ENCODE results near the gene OR52J3.

OR52J3 gene

DNA sequence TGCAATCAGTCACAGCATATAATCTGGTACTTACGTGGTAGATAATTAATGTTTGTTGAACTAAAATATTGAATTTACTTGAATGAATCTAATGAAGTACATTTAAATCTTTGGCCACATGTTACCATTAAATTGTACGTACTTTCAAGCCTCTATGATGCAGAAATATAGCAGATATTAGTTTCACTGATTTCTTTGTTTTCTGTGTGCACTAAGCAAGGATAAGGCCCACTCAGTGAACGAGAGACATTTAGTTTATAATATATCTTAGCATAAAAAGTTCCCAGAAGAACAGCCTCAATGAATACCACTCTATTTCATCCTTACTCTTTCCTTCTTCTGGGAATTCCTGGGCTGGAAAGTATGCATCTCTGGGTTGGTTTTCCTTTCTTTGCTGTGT lies 22.9 kb downstream of the OR52J3 start, which contains the start of gene OR52E1:
Gene OR52E1, plus strand, starts transcription at position 301 of the 400 bp plus-strand sequence.
- Mint-ChIP-seq H3K4me1 (no peaks in the 10 kb centered on the region), H3K4me3 (no peak within 1 kb of the TSS), H3K9me3 (no peaks in the 10 kb centered on the region), H3K36me3 (no peaks in the 10 kb centered on the region), H3K27me3 (peaks cover 3% of the 10 kb centered on the region), H3K27ac (no peak within 1 kb of the TSS)

GRCh38 chr11:5071799-5072198 lies 25.5 kb downstream of the OR52J3 start:
- Mint-ChIP-seq H3K36me3 (no peaks in the 10 kb centered on the region), H3K4me1 (no peaks in the 10 kb centered on the region), H3K27me3 (peaks cover 12% of the 10 kb centered on the region), H3K9me3 (no peaks in the 10 kb centered on the region), H3K27ac (no peak overlapping the region), H3K4me3 (no peak overlapping the region)

DNA sequence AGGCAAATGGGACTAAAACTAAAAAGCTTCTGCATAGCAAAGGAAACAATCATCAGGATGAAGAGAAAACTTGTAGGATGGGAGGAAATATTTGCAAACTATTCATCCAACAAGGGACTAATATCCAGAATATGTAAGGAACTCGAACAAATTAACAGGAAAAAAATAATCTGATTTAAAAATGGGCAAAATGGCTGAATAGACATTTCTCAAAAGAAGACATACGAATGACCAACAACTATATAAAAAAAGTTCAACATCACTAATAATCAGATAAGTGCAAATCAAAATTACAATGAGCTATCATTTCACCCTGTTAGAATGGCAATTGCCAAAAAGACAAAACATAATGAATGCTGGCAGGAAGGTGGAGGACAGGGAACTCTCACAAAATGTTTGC lies 35.1 kb downstream of the OR52J3 start:
- Mint-ChIP-seq H3K4me1 (no peaks in the 10 kb centered on the region), H3K36me3 (no peaks in the 10 kb centered on the region), H3K4me3 (no peak overlapping the region), H3K27ac (no peak overlapping the region), H3K9me3 (no peaks in the 10 kb centered on the region), H3K27me3 (peaks cover 5% of the 10 kb centered on the region)

- H3K27me3 Mint-ChIP-seq: peaks cover 2% of the 10 kb centered on the region
- H3K4me1 Mint-ChIP-seq: no peaks in the 10 kb centered on the region
- H3K27ac Mint-ChIP-seq: no peak overlapping the region
- no peaks in the 10 kb centered on the region for H3K9me3 Mint-ChIP-seq
- no peaks in the 10 kb centered on the region for H3K36me3 Mint-ChIP-seq
- no peak overlapping the region for H3K4me3 Mint-ChIP-seq
Measured at GRCh38 chr11:5083602-5084001, 37.3 kb downstream of the OR52J3 start.

DNA sequence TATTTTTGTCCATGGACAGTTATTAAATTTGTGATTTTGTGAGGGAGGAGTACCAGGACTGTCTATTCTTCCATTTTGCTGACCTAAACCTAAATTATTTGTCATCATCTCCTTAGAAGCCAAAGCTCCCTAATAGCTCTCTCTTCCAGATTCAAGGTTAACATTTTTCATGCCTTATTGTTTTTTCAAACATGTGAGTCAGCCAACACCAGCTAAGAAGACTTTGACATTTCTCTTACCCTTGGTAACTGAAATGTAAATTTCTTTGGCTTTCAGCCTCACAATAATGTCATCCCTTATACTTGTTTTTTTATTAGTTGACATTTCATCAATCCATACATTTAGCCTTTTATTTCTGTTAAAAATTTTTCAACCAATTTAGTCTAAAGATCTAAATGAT lies 42.2 kb downstream of the OR52J3 start:
- no peaks in the 10 kb centered on the region for H3K27me3 Mint-ChIP-seq
- H3K27ac Mint-ChIP-seq: no peak overlapping the region
- no peak overlapping the region for H3K4me3 Mint-ChIP-seq
- H3K9me3 Mint-ChIP-seq: no peaks in the 10 kb centered on the region
- no peaks in the 10 kb centered on the region for H3K36me3 Mint-ChIP-seq
- no peaks in the 10 kb centered on the region for H3K4me1 Mint-ChIP-seq

- H3K27me3 Mint-ChIP-seq: peaks cover 3% of the 10 kb centered on the region
- no peaks in the 10 kb centered on the region for H3K36me3 Mint-ChIP-seq
- H3K4me3 Mint-ChIP-seq: no peak overlapping the region
- H3K27ac Mint-ChIP-seq: no peak overlapping the region
- no peaks in the 10 kb centered on the region for H3K9me3 Mint-ChIP-seq
- no peaks in the 10 kb centered on the region for H3K4me1 Mint-ChIP-seq
Measured at GRCh38 chr11:5090668-5091067, 44.3 kb downstream of the OR52J3 start.

DNA sequence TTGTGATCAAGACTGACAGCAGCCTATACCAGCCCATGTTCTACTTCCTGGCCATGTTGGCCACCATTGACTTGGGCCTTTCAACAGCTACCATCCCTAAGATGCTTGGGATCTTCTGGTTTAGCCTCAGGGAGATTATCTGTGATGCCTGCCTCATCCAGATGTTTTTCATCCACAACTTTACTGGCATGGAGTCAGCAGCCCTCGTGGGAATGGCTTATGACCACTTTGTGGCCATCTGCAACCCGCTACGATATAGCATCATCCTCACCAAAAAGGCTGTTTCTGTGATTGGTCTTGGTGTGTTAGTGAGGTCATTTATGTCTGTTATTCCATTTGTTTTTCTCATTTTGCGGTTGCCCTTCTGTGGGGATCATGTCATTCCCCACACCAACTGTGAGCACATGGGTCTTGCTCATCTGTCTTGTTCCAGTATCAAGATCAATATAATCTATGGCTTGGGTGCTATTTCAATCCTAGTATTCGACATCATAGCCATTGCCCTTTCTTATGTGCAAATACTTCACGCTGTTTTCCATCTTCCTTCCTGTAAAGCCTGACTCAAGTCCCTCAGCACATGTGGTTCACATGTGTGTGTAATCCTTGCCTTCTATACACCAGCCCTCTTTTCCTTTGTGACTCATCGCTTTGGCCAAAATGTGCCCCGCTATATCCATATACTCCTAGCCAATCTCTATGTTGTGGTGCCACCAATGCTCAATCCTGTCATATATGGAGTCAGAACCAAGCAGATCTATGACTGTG lies 46.7 kb downstream of the OR52J3 start:
- no peaks in the 10 kb centered on the region for H3K9me3 Mint-ChIP-seq
- H3K4me3 Mint-ChIP-seq: no peak overlapping the region
- H3K36me3 Mint-ChIP-seq: no peaks in the 10 kb centered on the region

GRCh38 chr11:5096011-5096410 lies 49.7 kb downstream of the OR52J3 start:
- H3K27ac Mint-ChIP-seq: no peak overlapping the region
- no peaks in the 10 kb centered on the region for H3K9me3 Mint-ChIP-seq
- no peaks in the 10 kb centered on the region for H3K4me1 Mint-ChIP-seq
- no peak overlapping the region for H3K4me3 Mint-ChIP-seq
- no peaks in the 10 kb centered on the region for H3K36me3 Mint-ChIP-seq
- H3K27me3 Mint-ChIP-seq: peaks cover 5% of the 10 kb centered on the region

More for the DNA sequence above, 46.7 kb downstream of the OR52J3 start:
- Mint-ChIP-seq H3K4me1 (no peaks in the 10 kb centered on the region), H3K27ac (no peak overlapping the region), H3K27me3 (peaks cover 3% of the 10 kb centered on the region)
